Measurements from ENCODE around the gene RAB31.

GRCh38 chr18:9856092-9856491, 148.0 kb downstream of the RAB31 start:
- TF ChIP-seq POLR2A (IDR thresholded peaks at IDR 0.05), result no peak
- TF ChIP-seq, protein P1, sequence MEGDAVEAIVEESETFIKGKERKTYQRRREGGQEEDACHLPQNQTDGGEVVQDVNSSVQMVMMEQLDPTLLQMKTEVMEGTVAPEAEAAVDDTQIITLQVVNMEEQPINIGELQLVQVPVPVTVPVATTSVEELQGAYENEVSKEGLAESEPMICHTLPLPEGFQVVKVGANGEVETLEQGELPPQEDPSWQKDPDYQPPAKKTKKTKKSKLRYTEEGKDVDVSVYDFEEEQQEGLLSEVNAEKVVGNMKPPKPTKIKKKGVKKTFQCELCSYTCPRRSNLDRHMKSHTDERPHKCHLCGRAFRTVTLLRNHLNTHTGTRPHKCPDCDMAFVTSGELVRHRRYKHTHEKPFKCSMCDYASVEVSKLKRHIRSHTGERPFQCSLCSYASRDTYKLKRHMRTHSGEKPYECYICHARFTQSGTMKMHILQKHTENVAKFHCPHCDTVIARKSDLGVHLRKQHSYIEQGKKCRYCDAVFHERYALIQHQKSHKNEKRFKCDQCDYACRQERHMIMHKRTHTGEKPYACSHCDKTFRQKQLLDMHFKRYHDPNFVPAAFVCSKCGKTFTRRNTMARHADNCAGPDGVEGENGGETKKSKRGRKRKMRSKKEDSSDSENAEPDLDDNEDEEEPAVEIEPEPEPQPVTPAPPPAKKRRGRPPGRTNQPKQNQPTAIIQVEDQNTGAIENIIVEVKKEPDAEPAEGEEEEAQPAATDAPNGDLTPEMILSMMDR (IDR thresholded peaks at IDR 0.05), result no peak
